Stimulated activated naive CD4-positive, alpha-beta T cell (primary cell): ENCODE results near the gene CD58.

Experiments
- DNase-seq, 6 experiments: peaks; one replicate each; lab custom pipeline; 2025; lab: John Stamatoyannopoulos, UW

Gene CD58

DNA sequence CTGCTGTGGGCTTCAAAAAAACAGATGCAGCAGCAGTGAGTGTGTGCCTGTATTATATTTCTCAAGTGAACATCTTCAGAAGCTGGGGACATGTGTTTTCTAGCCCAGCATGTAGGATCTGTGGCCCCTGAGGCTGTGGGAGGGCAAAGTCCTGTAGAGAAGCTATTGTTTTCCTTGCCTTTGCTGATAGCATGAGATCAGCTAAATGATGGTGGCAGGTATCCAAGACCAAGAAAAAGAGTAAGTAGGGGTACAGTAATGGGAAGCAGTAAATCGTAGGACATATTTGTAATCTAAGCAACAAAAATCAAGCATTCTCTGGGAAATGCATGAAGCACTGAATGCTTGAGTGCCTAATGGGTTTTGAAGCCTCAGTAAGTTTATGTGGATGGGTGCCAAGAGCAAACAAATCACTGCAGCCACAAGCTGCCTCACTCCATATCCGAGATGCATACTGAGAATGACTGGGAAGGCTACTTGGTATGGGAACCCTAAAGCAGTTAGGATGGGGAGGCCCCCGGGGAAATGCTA, 98.3 kb downstream of the CD58 start:
- no peak for DNase-seq

DNA sequence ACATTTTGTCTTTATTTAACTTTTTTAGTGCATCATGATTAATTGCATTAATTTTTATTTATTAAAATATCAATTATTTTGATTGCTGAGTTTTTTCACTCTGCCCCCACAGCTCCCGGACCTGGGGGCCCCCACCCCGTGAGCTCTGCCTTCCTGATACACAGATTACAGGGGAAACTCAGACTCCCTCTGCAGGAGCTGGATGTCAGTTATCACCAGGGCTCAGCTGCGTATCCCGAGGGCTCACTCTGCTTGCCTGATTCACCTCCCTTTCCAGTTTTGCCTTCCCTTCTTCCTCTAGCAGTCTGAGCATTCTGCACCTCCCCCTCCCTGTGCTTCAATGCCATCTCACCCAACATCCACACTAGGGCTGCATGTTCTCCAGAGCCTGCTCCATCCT, 99.6 kb downstream of the CD58 start:
- no peak for DNase-seq

DNA sequence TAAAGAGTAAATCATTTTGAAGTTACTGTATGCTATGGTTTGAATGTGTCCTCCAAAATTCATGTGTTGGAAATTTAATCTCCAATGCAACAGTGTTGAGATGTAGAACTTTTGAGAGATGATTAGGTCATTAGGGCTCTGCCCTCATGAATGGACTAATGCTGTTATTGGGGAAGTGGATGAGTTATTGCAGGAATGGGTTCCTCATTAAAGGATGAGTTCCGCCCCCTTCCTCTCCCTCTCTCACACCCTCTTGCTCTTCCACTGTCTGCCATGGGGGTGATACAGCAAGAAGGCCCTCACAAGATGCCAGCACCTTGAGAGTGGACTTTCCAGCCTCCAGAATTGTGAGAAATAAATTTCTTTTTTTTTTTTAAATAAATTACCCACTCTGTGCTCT, 100.2 kb downstream of the CD58 start:
- no peak for DNase-seq

- no peak for DNase-seq
Measured at GRCh38 chr1:116466810-116467557, 103.8 kb downstream of the CD58 start.

GRCh38 chr1:116465845-116466685, 104.8 kb downstream of the CD58 start:
- DNase-seq = no peak

GRCh38 chr1:116465477-116465844, 105.4 kb downstream of the CD58 start:
- no peak for DNase-seq
